ENCODE results near the gene TRIM69. TPM values are rescaled to one million over a fixed set of nuclear protein-coding genes. Genes with fewer than 3 reads are reported as not detected.

Gene TRIM69
- total and polyA plus RNA-seq, 2 of the 4 experiments (the other 2 are of a cell fraction): 5.3 to 7.7 TPM

DNA sequence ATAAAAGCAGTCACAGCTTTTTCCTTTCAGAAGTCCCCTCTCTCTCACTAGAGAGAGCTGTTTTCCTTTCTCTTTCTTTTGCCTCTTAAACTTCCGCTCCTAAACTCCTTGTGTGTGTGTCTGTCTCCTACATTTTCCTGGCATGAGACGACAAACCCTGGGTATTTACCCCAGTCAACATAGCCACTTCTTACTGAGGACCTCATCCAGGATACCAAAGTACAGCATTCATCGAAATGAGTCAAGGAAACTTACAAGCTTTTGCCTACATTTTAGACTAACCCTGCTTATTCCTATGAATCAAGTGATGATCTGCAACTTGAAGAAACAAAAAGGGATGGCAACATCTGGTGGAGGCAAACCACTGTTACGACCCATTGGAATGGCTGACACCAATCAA, 41.9 kb upstream of the TRIM69 start:
- no peak overlapping the region for H2AFZ ChIP-seq (replicated peaks; ENCODE audit: low read length, poor library complexity)
- H3K27me3 ChIP-seq (ENCODE audit: control insufficient read depth, insufficient read depth, low read length): peaks cover 9% of the 10 kb centered on the region
- H3K23ac ChIP-seq (ENCODE audit: low read depth, low read length): no peak overlapping the region
- WGBS, 2 experiments (ENCODE audit: extremely low coverage in 2 of 2, insufficient read length in 1 of 2): 92% methylated on average over 2 of the region's 4 CpGs; no CpG with 5 or more reads in 1 of the 2 experiments
- dilution Hi-C loops (cut with HindIII; ENCODE audit: low sequenced_read_pairs, unreplicated experiment) (no loop called here), intact Hi-C loops (cut with micrococcal nuclease) (no loop called here), in situ Hi-C loops (cut with MboI; ENCODE audit: low sequenced_read_pairs) (no loop called here)
- no peak overlapping the region for H3K9ac ChIP-seq (ENCODE audit: low read depth, low read length)
- H3K4me1 ChIP-seq (ENCODE audit: control insufficient read depth, insufficient read depth, low read length): no peaks in the 10 kb centered on the region
- no peak overlapping the region for H4K5ac ChIP-seq (ENCODE audit: low read depth, low read length)
- ChIA-PET POLR2A (ENCODE audit: unreplicated experiment) (no interaction called here), CTCF (interaction anchor here (0.6 kb wide), 1 partner anchor 43 kb away, joined by 3 read pairs; no protein-coding TSS in a partner anchor)
- no peak for TF ChIP-seq MXI1 (IDR thresholded peaks at IDR 0.05; ENCODE audit: borderline replicate concordance, low read depth, low read length)
- no peak for TF ChIP-seq RCOR1 (IDR thresholded peaks at IDR 0.05; ENCODE audit: insufficient replicate concordance, low read length)
- TF ChIP-seq, protein P1, sequence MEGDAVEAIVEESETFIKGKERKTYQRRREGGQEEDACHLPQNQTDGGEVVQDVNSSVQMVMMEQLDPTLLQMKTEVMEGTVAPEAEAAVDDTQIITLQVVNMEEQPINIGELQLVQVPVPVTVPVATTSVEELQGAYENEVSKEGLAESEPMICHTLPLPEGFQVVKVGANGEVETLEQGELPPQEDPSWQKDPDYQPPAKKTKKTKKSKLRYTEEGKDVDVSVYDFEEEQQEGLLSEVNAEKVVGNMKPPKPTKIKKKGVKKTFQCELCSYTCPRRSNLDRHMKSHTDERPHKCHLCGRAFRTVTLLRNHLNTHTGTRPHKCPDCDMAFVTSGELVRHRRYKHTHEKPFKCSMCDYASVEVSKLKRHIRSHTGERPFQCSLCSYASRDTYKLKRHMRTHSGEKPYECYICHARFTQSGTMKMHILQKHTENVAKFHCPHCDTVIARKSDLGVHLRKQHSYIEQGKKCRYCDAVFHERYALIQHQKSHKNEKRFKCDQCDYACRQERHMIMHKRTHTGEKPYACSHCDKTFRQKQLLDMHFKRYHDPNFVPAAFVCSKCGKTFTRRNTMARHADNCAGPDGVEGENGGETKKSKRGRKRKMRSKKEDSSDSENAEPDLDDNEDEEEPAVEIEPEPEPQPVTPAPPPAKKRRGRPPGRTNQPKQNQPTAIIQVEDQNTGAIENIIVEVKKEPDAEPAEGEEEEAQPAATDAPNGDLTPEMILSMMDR (conservative IDR thresholded peaks at IDR 0.05; ENCODE audit: low read depth, low read length): no peak
- TF ChIP-seq SMC3 (IDR thresholded peaks at IDR 0.05; ENCODE audit: low read depth, low read length): no peak
- TF ChIP-seq FOS (IDR thresholded peaks at IDR 0.05; ENCODE audit: low read depth, low read length): no peak
- no peak for TF ChIP-seq CEBPB (IDR thresholded peaks at IDR 0.05; ENCODE audit: low read depth, low read length)
- no peak for TF ChIP-seq MAFK (IDR thresholded peaks at IDR 0.05; ENCODE audit: low read depth, low read length)
- TF ChIP-seq, protein P2, sequence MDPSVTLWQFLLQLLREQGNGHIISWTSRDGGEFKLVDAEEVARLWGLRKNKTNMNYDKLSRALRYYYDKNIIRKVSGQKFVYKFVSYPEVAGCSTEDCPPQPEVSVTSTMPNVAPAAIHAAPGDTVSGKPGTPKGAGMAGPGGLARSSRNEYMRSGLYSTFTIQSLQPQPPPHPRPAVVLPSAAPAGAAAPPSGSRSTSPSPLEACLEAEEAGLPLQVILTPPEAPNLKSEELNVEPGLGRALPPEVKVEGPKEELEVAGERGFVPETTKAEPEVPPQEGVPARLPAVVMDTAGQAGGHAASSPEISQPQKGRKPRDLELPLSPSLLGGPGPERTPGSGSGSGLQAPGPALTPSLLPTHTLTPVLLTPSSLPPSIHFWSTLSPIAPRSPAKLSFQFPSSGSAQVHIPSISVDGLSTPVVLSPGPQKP (IDR thresholded peaks at IDR 0.05; ENCODE audit: borderline replicate concordance, low read depth, low read length): no peak
- no peak for TF ChIP-seq RAD21 (IDR thresholded peaks at IDR 0.05; ENCODE audit: low read length)
- no peak for TF ChIP-seq BHLHE40 (IDR thresholded peaks at IDR 0.05; ENCODE audit: low read depth, low read length)
- TF ChIP-seq CHD1 (IDR thresholded peaks at IDR 0.05; ENCODE audit: low read depth, low read length): no peak
- TF ChIP-seq NFE2L2 (IDR thresholded peaks at IDR 0.05; ENCODE audit: low read depth, low read length): no peak
- TF ChIP-seq POLR2A (IDR thresholded peaks at IDR 0.05; ENCODE audit: low read depth, low read length): no peak
- no peak for TF ChIP-seq RFX5 (IDR thresholded peaks at IDR 0.05; ENCODE audit: low read depth, low read length)
- TF ChIP-seq MAZ (IDR thresholded peaks at IDR 0.05; ENCODE audit: borderline replicate concordance, low read depth, low read length): no peak
- TF ChIP-seq, protein P3, sequence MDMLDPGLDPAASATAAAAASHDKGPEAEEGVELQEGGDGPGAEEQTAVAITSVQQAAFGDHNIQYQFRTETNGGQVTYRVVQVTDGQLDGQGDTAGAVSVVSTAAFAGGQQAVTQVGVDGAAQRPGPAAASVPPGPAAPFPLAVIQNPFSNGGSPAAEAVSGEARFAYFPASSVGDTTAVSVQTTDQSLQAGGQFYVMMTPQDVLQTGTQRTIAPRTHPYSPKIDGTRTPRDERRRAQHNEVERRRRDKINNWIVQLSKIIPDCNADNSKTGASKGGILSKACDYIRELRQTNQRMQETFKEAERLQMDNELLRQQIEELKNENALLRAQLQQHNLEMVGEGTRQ (IDR thresholded peaks at IDR 0.05; ENCODE audit: low read depth, low read length): no peak
- H2BK20ac ChIP-seq (ENCODE audit: low read depth, low read length): no peak overlapping the region
- H3K79me1 ChIP-seq (ENCODE audit: low read depth in 1 of 2, low read length in 2 of 2): no peaks in the 10 kb centered on the region
- no peak overlapping the region for H3K27ac ChIP-seq (ENCODE audit: insufficient read depth, low read length)
- no peak overlapping the region for H2AK9ac ChIP-seq (replicated peaks; ENCODE audit: low read depth, low read length, poor library complexity)
- H3K14ac ChIP-seq (replicated peaks; ENCODE audit: low read depth, low read length): no peak overlapping the region
- BruUV-seq (replicated peaks): no TSS peak
- no peak overlapping the region for H3K56ac ChIP-seq (ENCODE audit: extremely low read depth, insufficient read depth, low read length)
- no peaks in the 10 kb centered on the region for H4K20me1 ChIP-seq (ENCODE audit: insufficient read depth, low read length)
- ATAC-seq (ENCODE audit: low read depth) (no peak), DNase-seq (peak; percentile 27)
- H2BK15ac ChIP-seq (ENCODE audit: low read depth, low read length): no peak overlapping the region
- no peaks in the 10 kb centered on the region for H3K36me3 ChIP-seq (ENCODE audit: control insufficient read depth, insufficient read depth, low read length)
- H3K9me3 ChIP-seq (ENCODE audit: control insufficient read depth, insufficient read depth, low read length): no peaks in the 10 kb centered on the region
- no peak overlapping the region for H3K18ac ChIP-seq (ENCODE audit: low read depth, low read length)
- no peak overlapping the region for H4K91ac ChIP-seq (ENCODE audit: insufficient read depth, low read depth, low read length)
- H2BK120ac ChIP-seq (ENCODE audit: low read depth, low read length): no peak overlapping the region
- H3K4ac ChIP-seq (ENCODE audit: low read depth, low read length): no peak overlapping the region
- H4K8ac ChIP-seq (ENCODE audit: low read depth in 2 of 2, low read length in 2 of 2): no peak overlapping the region
- no peak overlapping the region for H3K4me3 ChIP-seq (ENCODE audit: insufficient read depth, low read depth, low read length)
- no peaks in the 10 kb centered on the region for H3K9me1 ChIP-seq (ENCODE audit: insufficient read depth, low read length)
- no peak overlapping the region for H2AK5ac ChIP-seq (ENCODE audit: low read depth, low read length)
- no peak overlapping the region for H3K4me2 ChIP-seq (ENCODE audit: low read depth, low read length)
- no peak overlapping the region for H2BK5ac ChIP-seq (ENCODE audit: low read depth, low read length, poor library complexity, severe bottlenecking)

All from IMR-90 (cell line).